Small intestine (tissue), 7 donors: ENCODE results near the gene FTCD. TPM values are rescaled to one million over a fixed set of nuclear protein-coding genes. Genes with fewer than 3 reads are reported as not detected.

Experiments used
- DNase-seq, 2 donors: peaks; one replicate each; pipeline versions ENCODE4 v3.0.0 to v3.0.0-alpha.2; 2013
- FAIRE-seq: peaks from 2 replicates; lab custom pipeline; 2012; peaks lifted over from hg19 to GRCh38; lab: Jason Lieb, UNC
- H3K27ac ChIP-seq, 3 donors: one replicate each; pipeline ENCODE4 v1.5.1; 2013; ENCODE audit warnings: low read length in 2 of 3, mild to moderate bottlenecking in 2 of 3, control low read depth in 1 of 3, inconsistent platforms in 1 of 3, low read depth in 1 of 3, moderate library complexity in 1 of 3
- H3K27me3 ChIP-seq, 3 donors: one replicate each; pipeline ENCODE4 v1.6.1; 2013; ENCODE audit warnings: low read length in 3 of 3, inconsistent platforms in 1 of 3; ENCODE audit not compliant: control insufficient read depth in 3 of 3, insufficient read depth in 3 of 3
- H3K36me3 ChIP-seq, 3 donors: one replicate each; pipeline ENCODE4 v1.6.1; 2013; ENCODE audit warnings: low read length in 3 of 3, inconsistent platforms in 1 of 3, low read depth in 1 of 3, mild to moderate bottlenecking in 1 of 3, moderate library complexity in 1 of 3; ENCODE audit not compliant: control insufficient read depth in 3 of 3, insufficient read depth in 2 of 3
- H3K4me1 ChIP-seq, 3 donors: one replicate each; pipeline ENCODE4 v1.6.1; 2013; ENCODE audit warnings: low read length in 2 of 3, inconsistent platforms in 1 of 3, low read depth in 1 of 3, mild to moderate bottlenecking in 1 of 3, moderate library complexity in 1 of 3; ENCODE audit not compliant: control insufficient read depth in 3 of 3, insufficient read depth in 2 of 3
- H3K4me3 ChIP-seq, 3 donors: one replicate each; pipeline ENCODE4 v1.5.1; 2013; ENCODE audit warnings: low read length in 3 of 3, control low read depth in 1 of 3, inconsistent platforms in 1 of 3, low read depth in 1 of 3, mild to moderate bottlenecking in 1 of 3, moderate library complexity in 1 of 3
- H3K9me3 ChIP-seq, 2 donors: one replicate each; pipeline ENCODE4 v1.6.1; 2013; ENCODE audit warnings: low read depth in 1 of 2, low read length in 1 of 2; ENCODE audit not compliant: control insufficient read depth in 2 of 2, insufficient read depth in 1 of 2
- whole genome bisulfite sequencing, 3 donors: extraction: QIAGEN DNeasy Blood & Tissue Kit; methylation state at CpG; one replicate each; pipeline ENCODE4 v1.1.7; 2013; 5-methylcytosine and 5-hydroxymethylcytosine counted together
- polyA plus RNA-seq, 4 donors: library from polyadenylated mRNA; stranded (reverse) in 3 of 4; unstranded in 1 of 4; fragments of 200-250 nt in 3 of 4; fragments of 120-200 nt in 1 of 4; gene quantifications; one replicate each; pipeline versions ENCODE4 v1.2.1 to v1.2.3, GENCODE V29; 2013
- donor health status: healthy with polysubstance abuse.
- donor health status: control.
- donor health status: control.
- donor health status: Bipolar disorder and iron deficiency.
- donor health status: healthy.

Gene FTCD
- polyA plus RNA-seq, 4 donors = 0.31 to 71.8 (median 39.0) TPM

DNA sequence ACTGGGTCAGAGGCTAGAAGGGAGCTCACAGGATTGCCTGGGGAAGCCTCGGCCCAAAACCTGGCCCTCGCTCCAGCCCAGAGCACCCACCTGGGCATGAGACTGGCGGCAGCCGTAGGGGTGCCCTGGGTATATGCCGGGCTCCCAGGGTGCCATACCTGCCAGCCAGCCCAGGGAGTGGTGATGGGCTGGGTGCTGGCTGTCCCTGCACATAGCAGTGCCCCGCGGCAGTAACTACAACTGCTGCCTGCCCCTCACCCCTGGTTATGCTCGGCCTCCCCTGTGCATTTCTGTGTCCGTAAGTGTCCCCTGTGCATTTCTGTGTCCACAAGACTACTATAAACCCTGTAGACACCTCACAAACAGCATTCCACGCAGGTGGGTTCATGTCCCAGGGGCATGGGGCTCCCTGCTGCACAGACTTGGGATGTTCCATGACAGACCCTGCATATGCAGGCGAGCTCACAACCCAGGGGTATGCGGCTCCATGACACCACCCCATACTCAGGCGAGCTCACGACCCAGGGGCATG lies 34.6 kb upstream of the FTCD start:
- Histone ChIP-seq H3K36me3 (peaks cover 1 to 37% (median 7%) of the 10 kb centered on the region in 3 donors), H3K4me1 (peaks cover 0 to 6% (median 0%) of the 10 kb centered on the region in 3 donors), H3K9me3 (no peaks in the 10 kb centered on the region), H3K4me3 (no peak overlapping the region), H3K27me3 (no peaks in the 10 kb centered on the region), H3K27ac (no peak overlapping the region)
- FAIRE-seq (no peak), DNase-seq (no peak)
- WGBS, 3 donors = 94 to 97% (median 96%) methylated on average over 14 of the region's 14 CpGs

GRCh38 chr21:46189213-46189958 lies 34.0 kb upstream of the FTCD start:
- Histone ChIP-seq H3K4me3 (no peak overlapping the region), H3K27me3 (no peaks in the 10 kb centered on the region), H3K4me1 (peaks cover 0 to 6% (median 0%) of the 10 kb centered on the region in 3 donors), H3K9me3 (no peaks in the 10 kb centered on the region), H3K27ac (peak overlapping the region in 1 of 3 donors; percentile 3), H3K36me3 (peaks cover 1 to 31% (median 7%) of the 10 kb centered on the region in 3 donors)
- DNase-seq (no peak), FAIRE-seq (no peak)
- WGBS, 3 donors = 73 to 83% (median 81%) methylated on average over 9 of the region's 9 CpGs

DNA sequence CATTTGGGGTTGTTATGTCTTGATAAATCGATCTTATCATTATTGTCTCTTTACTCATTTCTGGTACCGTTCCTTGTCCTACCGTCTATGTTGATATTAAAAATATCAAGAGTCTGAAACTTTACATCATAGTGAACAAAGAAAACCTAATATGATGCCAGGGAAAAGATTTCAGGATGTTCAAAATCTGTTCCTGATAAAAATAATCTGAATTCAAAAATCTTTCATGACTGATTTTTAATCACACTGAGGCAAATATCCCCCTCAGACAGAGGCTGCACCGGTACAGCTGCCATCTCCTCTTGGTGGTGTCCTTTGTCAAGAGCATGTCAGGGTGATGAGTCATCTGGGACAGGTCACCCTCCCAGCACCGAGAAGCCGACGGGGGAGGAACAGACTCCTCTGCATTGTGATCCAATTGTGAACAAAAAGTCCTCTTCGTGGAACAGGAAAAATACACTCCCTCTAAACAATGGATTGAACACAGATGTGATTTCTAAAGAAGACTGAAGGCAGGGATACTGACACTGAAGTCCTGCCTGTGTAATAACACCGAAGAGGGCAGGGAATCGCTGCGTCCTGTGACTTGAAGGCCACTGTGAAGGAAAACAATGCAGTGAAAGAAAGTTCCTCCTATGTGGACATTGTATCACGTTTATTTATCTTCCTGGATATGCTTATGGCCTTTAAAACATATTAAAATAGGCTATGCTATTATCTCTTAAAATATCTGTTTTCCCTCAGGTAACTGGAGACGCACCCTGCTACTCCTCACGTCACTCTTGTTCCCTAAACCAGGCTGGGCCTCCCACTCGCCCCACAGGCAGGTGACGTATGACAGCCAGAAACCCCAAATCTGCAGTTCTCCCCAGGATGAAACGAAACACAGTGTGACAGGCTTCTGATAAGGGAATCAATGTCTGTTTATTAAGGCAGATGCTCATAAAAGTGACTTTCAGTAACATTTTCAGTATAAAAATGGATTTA lies 33.1 kb upstream of the FTCD start:
- WGBS, 3 donors = 57 to 61% (median 59%) methylated on average over 17 of the region's 17 CpGs
- DNase-seq (peak; percentile 34 to 43), FAIRE-seq (no peak)
- Histone ChIP-seq H3K4me1 (peaks cover 0 to 6% (median 0%) of the 10 kb centered on the region in 3 donors), H3K27me3 (no peaks in the 10 kb centered on the region), H3K9me3 (no peaks in the 10 kb centered on the region), H3K36me3 (peaks cover 0 to 23% (median 3%) of the 10 kb centered on the region in 3 donors), H3K27ac (peak overlapping the region in 1 of 3 donors; percentile 46), H3K4me3 (no peak overlapping the region)

- no peaks in the 10 kb centered on the region for H3K9me3 ChIP-seq
- 86 to 90% (median 88%) methylated on average over 7 of the region's 7 CpGs for WGBS, 3 donors
- DNase-seq (no peak), FAIRE-seq (no peak)
- peaks cover 0 to 23% (median 3%) of the 10 kb centered on the region in 3 donors for H3K36me3 ChIP-seq
- no peak overlapping the region for H3K4me3 ChIP-seq
- peaks cover 0 to 6% (median 0%) of the 10 kb centered on the region in 3 donors for H3K4me1 ChIP-seq
- H3K27me3 ChIP-seq = no peaks in the 10 kb centered on the region
- H3K27ac ChIP-seq = no peak overlapping the region
Measured at GRCh38 chr21:46187814-46188213, 32.4 kb upstream of the FTCD start.

DNA sequence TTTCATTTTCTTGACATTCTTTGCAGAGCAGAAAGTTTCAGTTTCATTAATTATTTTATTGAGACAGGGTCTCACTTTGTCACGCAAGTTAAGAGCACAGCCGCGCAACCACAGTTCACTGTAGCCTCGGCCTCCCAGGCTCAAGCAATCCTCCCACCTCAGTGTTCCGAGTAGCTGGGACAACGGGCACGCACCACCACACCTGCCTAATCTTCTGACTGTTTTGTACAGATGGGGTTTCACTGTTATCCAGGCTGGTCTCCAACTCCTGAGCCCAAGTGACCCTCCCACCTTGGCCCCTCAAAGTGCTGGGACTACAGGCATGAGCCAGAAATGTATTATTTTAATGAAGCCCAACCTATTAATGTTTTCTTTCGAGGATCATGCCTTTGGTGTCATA lies 31.9 kb upstream of the FTCD start:
- DNase-seq (no peak), FAIRE-seq (no peak)
- no peak overlapping the region for H3K4me3 ChIP-seq
- H3K36me3 ChIP-seq = peaks cover 0 to 22% (median 3%) of the 10 kb centered on the region in 3 donors
- no peak overlapping the region for H3K27ac ChIP-seq
- H3K27me3 ChIP-seq = no peaks in the 10 kb centered on the region
- H3K4me1 ChIP-seq = peaks cover 0 to 6% (median 0%) of the 10 kb centered on the region in 3 donors
- no peaks in the 10 kb centered on the region for H3K9me3 ChIP-seq
- WGBS, 3 donors = 87 to 94% (median 93%) methylated on average over 8 of the region's 8 CpGs

DNA sequence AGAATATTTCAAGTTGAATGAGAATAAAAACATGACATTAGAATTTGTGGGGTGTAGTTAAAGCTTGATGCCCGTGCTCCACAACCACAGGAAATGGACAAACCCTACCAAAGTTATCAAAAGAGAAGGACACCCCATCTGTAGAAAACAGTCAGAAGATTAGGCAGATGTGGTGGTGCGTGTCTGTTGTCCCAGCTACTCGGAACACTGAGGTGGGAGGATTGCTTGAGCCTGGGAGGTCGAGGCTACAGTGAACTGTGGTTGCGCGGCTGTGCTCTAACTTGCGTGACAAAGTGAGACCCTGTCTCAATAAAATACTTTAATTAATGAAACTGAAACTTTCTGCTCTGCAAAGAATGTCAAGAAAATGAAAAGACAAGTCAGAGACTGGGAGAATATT lies 30.3 kb upstream of the FTCD start:
- Histone ChIP-seq H3K27me3 (no peaks in the 10 kb centered on the region), H3K36me3 (peaks cover 0 to 9% (median 0%) of the 10 kb centered on the region in 3 donors), H3K4me1 (peaks cover 0 to 6% (median 0%) of the 10 kb centered on the region in 3 donors), H3K4me3 (no peak overlapping the region), H3K9me3 (no peaks in the 10 kb centered on the region), H3K27ac (peak overlapping the region in 1 of 3 donors; percentile 86)
- 80 to 86% (median 80%) methylated on average over 7 of the region's 7 CpGs for WGBS, 3 donors
- DNase-seq (no peak), FAIRE-seq (no peak)

- peak; percentile 99 for FAIRE-seq
- peak overlapping the region; percentile 52 to 86 (median 82) for H3K27ac ChIP-seq
Measured at GRCh38 chr21:46184625-46185555, 29.5 kb upstream of the FTCD start.

More at GRCh38 chr21:46184625-46185555, 29.5 kb upstream of the FTCD start:
- 10 to 31% (median 13%) methylated on average over 28 to 30 of the region's 30 CpGs for WGBS, 3 donors
- no peaks in the 10 kb centered on the region for H3K9me3 ChIP-seq
- peak overlapping the region; percentile 45 to 63 (median 47) for H3K4me3 ChIP-seq
- peaks cover 0 to 6% (median 0%) of the 10 kb centered on the region in 3 donors for H3K4me1 ChIP-seq
- no peaks in the 10 kb centered on the region for H3K27me3 ChIP-seq
- DNase-seq = peak; percentile 56 to 97
- H3K36me3 ChIP-seq = peaks cover 0 to 6% (median 0%) of the 10 kb centered on the region in 3 donors
